ENCODE measurements around the gene L3MBTL3. TPM values are rescaled to one million over a fixed set of nuclear protein-coding genes. Genes with fewer than 3 reads are reported as not detected.

Gene L3MBTL3
- total RNA-seq, 1 experiment from 2014 or later, result 13.7 TPM

DNA sequence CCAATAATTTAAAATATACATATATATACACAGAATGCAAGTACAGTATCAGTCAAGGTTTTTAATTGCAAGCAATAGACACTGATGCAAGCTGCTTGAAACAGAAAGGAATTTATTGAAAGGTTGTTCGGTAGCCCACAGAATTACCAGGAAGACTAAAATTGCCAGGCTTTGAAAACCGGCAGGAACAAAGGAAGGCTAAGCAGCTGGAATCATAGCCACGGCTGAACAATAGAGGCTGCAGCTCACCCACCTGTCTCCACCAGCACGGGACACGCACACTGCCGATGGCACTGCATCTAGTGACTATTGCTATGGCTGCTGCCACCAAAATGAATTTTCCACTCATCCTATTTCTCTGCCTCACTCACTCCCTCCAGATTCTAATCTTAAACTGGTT lies 22.0 kb upstream of the L3MBTL3 start:
- H3K4me1 Mint-ChIP-seq, result peaks cover 27% of the 10 kb centered on the region
- DNase-seq (ENCODE audit: low spot score) (no peak), ATAC-seq (no peak)
- H3K4me3 Mint-ChIP-seq, result no peak overlapping the region
- POLR2A ChIA-PET, result no interaction called here
- no peaks in the 10 kb centered on the region for H3K27me3 Mint-ChIP-seq (ENCODE audit: low read depth)
- no peaks in the 10 kb centered on the region for H3K9me3 Mint-ChIP-seq
- TF ChIP-seq TEAD4 (CRISPR knock-in tag; IDR thresholded peaks at IDR 0.05) (no peak), ZNF317 (CRISPR knock-in tag; IDR thresholded peaks at IDR 0.05; ENCODE audit: borderline replicate concordance, low read depth) (no peak), RELA (CRISPR knock-in tag; IDR thresholded peaks at IDR 0.05; ENCODE audit: borderline replicate concordance) (no peak), NR2C2 (CRISPR knock-in tag; IDR thresholded peaks at IDR 0.05) (no peak), ETV6 (CRISPR knock-in tag; IDR thresholded peaks at IDR 0.05) (no peak), ELF4 (CRISPR knock-in tag; IDR thresholded peaks at IDR 0.05; ENCODE audit: low read depth) (no peak), EMX1 (CRISPR knock-in tag; IDR thresholded peaks at IDR 0.05) (no peak), GABPB1 (CRISPR knock-in tag; IDR thresholded peaks at IDR 0.05) (no peak), NFE2L1 (CRISPR knock-in tag; IDR thresholded peaks at IDR 0.05) (no peak), ZNF232 (CRISPR knock-in tag; IDR thresholded peaks at IDR 0.05) (no peak)
- TF ChIP-seq, protein P1, sequence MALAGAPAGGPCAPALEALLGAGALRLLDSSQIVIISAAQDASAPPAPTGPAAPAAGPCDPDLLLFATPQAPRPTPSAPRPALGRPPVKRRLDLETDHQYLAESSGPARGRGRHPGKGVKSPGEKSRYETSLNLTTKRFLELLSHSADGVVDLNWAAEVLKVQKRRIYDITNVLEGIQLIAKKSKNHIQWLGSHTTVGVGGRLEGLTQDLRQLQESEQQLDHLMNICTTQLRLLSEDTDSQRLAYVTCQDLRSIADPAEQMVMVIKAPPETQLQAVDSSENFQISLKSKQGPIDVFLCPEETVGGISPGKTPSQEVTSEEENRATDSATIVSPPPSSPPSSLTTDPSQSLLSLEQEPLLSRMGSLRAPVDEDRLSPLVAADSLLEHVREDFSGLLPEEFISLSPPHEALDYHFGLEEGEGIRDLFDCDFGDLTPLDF (CRISPR knock-in tag; IDR thresholded peaks at IDR 0.05), result no peak
- TF ChIP-seq, protein P2, sequence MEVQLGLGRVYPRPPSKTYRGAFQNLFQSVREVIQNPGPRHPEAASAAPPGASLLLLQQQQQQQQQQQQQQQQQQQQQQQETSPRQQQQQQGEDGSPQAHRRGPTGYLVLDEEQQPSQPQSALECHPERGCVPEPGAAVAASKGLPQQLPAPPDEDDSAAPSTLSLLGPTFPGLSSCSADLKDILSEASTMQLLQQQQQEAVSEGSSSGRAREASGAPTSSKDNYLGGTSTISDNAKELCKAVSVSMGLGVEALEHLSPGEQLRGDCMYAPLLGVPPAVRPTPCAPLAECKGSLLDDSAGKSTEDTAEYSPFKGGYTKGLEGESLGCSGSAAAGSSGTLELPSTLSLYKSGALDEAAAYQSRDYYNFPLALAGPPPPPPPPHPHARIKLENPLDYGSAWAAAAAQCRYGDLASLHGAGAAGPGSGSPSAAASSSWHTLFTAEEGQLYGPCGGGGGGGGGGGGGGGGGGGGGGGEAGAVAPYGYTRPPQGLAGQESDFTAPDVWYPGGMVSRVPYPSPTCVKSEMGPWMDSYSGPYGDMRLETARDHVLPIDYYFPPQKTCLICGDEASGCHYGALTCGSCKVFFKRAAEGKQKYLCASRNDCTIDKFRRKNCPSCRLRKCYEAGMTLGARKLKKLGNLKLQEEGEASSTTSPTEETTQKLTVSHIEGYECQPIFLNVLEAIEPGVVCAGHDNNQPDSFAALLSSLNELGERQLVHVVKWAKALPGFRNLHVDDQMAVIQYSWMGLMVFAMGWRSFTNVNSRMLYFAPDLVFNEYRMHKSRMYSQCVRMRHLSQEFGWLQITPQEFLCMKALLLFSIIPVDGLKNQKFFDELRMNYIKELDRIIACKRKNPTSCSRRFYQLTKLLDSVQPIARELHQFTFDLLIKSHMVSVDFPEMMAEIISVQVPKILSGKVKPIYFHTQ (CRISPR knock-in tag; IDR thresholded peaks at IDR 0.05), result no peak
- TF ChIP-seq, protein P3, sequence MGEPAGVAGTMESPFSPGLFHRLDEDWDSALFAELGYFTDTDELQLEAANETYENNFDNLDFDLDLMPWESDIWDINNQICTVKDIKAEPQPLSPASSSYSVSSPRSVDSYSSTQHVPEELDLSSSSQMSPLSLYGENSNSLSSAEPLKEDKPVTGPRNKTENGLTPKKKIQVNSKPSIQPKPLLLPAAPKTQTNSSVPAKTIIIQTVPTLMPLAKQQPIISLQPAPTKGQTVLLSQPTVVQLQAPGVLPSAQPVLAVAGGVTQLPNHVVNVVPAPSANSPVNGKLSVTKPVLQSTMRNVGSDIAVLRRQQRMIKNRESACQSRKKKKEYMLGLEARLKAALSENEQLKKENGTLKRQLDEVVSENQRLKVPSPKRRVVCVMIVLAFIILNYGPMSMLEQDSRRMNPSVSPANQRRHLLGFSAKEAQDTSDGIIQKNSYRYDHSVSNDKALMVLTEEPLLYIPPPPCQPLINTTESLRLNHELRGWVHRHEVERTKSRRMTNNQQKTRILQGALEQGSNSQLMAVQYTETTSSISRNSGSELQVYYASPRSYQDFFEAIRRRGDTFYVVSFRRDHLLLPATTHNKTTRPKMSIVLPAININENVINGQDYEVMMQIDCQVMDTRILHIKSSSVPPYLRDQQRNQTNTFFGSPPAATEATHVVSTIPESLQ (CRISPR knock-in tag; IDR thresholded peaks at IDR 0.05), result no peak
- TF ChIP-seq, protein P4, sequence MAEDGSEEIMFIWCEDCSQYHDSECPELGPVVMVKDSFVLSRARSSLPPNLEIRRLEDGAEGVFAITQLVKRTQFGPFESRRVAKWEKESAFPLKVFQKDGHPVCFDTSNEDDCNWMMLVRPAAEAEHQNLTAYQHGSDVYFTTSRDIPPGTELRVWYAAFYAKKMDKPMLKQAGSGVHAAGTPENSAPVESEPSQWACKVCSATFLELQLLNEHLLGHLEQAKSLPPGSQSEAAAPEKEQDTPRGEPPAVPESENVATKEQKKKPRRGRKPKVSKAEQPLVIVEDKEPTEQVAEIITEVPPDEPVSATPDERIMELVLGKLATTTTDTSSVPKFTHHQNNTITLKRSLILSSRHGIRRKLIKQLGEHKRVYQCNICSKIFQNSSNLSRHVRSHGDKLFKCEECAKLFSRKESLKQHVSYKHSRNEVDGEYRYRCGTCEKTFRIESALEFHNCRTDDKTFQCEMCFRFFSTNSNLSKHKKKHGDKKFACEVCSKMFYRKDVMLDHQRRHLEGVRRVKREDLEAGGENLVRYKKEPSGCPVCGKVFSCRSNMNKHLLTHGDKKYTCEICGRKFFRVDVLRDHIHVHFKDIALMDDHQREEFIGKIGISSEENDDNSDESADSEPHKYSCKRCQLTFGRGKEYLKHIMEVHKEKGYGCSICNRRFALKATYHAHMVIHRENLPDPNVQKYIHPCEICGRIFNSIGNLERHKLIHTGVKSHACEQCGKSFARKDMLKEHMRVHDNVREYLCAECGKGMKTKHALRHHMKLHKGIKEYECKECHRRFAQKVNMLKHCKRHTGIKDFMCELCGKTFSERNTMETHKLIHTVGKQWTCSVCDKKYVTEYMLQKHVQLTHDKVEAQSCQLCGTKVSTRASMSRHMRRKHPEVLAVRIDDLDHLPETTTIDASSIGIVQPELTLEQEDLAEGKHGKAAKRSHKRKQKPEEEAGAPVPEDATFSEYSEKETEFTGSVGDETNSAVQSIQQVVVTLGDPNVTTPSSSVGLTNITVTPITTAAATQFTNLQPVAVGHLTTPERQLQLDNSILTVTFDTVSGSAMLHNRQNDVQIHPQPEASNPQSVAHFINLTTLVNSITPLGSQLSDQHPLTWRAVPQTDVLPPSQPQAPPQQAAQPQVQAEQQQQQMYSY (CRISPR knock-in tag; IDR thresholded peaks at IDR 0.05), result no peak
- TF ChIP-seq, protein P5, sequence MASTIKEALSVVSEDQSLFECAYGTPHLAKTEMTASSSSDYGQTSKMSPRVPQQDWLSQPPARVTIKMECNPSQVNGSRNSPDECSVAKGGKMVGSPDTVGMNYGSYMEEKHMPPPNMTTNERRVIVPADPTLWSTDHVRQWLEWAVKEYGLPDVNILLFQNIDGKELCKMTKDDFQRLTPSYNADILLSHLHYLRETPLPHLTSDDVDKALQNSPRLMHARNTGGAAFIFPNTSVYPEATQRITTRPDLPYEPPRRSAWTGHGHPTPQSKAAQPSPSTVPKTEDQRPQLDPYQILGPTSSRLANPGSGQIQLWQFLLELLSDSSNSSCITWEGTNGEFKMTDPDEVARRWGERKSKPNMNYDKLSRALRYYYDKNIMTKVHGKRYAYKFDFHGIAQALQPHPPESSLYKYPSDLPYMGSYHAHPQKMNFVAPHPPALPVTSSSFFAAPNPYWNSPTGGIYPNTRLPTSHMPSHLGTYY (CRISPR knock-in tag; IDR thresholded peaks at IDR 0.05), result no peak
- TF ChIP-seq, protein P6, sequence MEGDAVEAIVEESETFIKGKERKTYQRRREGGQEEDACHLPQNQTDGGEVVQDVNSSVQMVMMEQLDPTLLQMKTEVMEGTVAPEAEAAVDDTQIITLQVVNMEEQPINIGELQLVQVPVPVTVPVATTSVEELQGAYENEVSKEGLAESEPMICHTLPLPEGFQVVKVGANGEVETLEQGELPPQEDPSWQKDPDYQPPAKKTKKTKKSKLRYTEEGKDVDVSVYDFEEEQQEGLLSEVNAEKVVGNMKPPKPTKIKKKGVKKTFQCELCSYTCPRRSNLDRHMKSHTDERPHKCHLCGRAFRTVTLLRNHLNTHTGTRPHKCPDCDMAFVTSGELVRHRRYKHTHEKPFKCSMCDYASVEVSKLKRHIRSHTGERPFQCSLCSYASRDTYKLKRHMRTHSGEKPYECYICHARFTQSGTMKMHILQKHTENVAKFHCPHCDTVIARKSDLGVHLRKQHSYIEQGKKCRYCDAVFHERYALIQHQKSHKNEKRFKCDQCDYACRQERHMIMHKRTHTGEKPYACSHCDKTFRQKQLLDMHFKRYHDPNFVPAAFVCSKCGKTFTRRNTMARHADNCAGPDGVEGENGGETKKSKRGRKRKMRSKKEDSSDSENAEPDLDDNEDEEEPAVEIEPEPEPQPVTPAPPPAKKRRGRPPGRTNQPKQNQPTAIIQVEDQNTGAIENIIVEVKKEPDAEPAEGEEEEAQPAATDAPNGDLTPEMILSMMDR (IDR thresholded peaks at IDR 0.05), result no peak
- H3K36me3 Mint-ChIP-seq, result no peaks in the 10 kb centered on the region
- CTCF ChIA-PET, result no interaction called here
- H3K27ac Mint-ChIP-seq, result no peak overlapping the region
